RWPE1 (cell line): ENCODE data around the gene SDHA.
A peak's percentile ranks its signal among the peaks of the same experiment; 100 is the strongest.
"Not testable (repeated sequence)": the region's sequence is repeated elsewhere in the genome, so short reads cannot be mapped to it uniquely, and the experiment has no call there.

Source experiments
- CTCF ChIA-PET: fragments of 350-600 bp; sonication (Branson Sonifier 250); formaldehyde crosslinking; extraction: SDS; loops from one replicate; lab custom pipeline; 2021; lab: Yijun Ruan, JAX
- POLR2A ChIA-PET: fragments of 400-600 bp; formaldehyde crosslinking; extraction: SDS; loops from one replicate; lab custom pipeline; 2020; ENCODE audit warnings: antibody characterized with exemption; ENCODE audit not compliant: low non-redundant PET; lab: Yijun Ruan, JAX
- DNase-seq: peaks from one replicate; pipeline ENCODE4 v3.0.0; 2012; ENCODE audit warnings: low spot score
- H3K27ac ChIP-seq: fragments of 450-650 bp; 2 replicates; pipeline ENCODE4 v1.5.1; 2017
- CTCF ChIP-seq: fragments of 450-650 bp; conservative IDR thresholded peaks from 2 replicates; pipeline ENCODE4 v1.5.1; 2017; ENCODE audit warnings: low read depth, mild to moderate bottlenecking

The SDHA gene

GRCh38 chr5:267716-268115 lies 49.6 kb downstream of the SDHA start:
- TF ChIP-seq CTCF: no peak
- POLR2A ChIA-PET: no interaction called here
- CTCF ChIA-PET: no interaction called here
- no peak overlapping the region for H3K27ac ChIP-seq
- DNase-seq: no peak

GRCh38 chr5:270340-270739 lies 52.2 kb downstream of the SDHA start:
- ChIA-PET CTCF (no interaction called here), POLR2A (no interaction called here)
- no peak for DNase-seq
- no peak for TF ChIP-seq CTCF
- peak overlapping the region; percentile 84 for H3K27ac ChIP-seq

- DNase-seq, POLR2A ChIA-PET, CTCF ChIA-PET: not testable (repeated sequence)
- H3K27ac ChIP-seq: peak overlapping the region; percentile 84
These were observed 53.7 kb downstream of the SDHA start for GRCh38 chr5:271828-272167.

- DNase-seq, CTCF ChIA-PET, POLR2A ChIA-PET, H3K27ac ChIP-seq: not testable (repeated sequence)
These were observed 55.0 kb downstream of the SDHA start for GRCh38 chr5:273091-273490.

- CTCF ChIA-PET, DNase-seq, H3K27ac ChIP-seq, POLR2A ChIA-PET: not testable (repeated sequence)
These were observed 55.4 kb downstream of the SDHA start for GRCh38 chr5:273491-273890.

GRCh38 chr5:274346-274745 lies 56.2 kb downstream of the SDHA start:
- H3K27ac ChIP-seq, DNase-seq, POLR2A ChIA-PET, CTCF ChIA-PET: not testable (repeated sequence)

- TF ChIP-seq CTCF: no peak
- ChIA-PET CTCF (no interaction called here), POLR2A (no interaction called here)
- no peak overlapping the region for H3K27ac ChIP-seq
- no peak for DNase-seq
These were observed 60.5 kb downstream of the SDHA start for GRCh38 chr5:278646-279045.

- CTCF ChIA-PET, POLR2A ChIA-PET, H3K27ac ChIP-seq, DNase-seq: not testable (repeated sequence)
These were observed 61.0 kb downstream of the SDHA start for GRCh38 chr5:279051-279665.

- H3K27ac ChIP-seq: no peak overlapping the region
- no peak for TF ChIP-seq CTCF
- ChIA-PET POLR2A (interaction anchor here (0.5 to 0.9 kb wide), 2 partner anchors 15 to 30 kb away, joined by 3 read pairs; partner anchors contain the start of gene PDCD6), CTCF (interaction anchor here (0.7 kb wide), 1 partner anchor 90 kb away, joined by 7 read pairs; no protein-coding TSS in a partner anchor)
- DNase-seq: no peak
These were observed 68.0 kb downstream of the SDHA start for GRCh38 chr5:285991-286557.

- H3K27ac ChIP-seq, CTCF ChIA-PET, DNase-seq, POLR2A ChIA-PET: not testable (repeated sequence)
These were observed 72.1 kb downstream of the SDHA start for GRCh38 chr5:290200-290599.

GRCh38 chr5:291345-291744 lies 73.2 kb downstream of the SDHA start:
- CTCF ChIA-PET, POLR2A ChIA-PET: not testable (repeated sequence)

GRCh38 chr5:294788-295187 lies 76.7 kb downstream of the SDHA start:
- POLR2A ChIA-PET, CTCF ChIA-PET, H3K27ac ChIP-seq, DNase-seq: not testable (repeated sequence)

More at GRCh38 chr5:291345-291744, 73.2 kb downstream of the SDHA start:
- DNase-seq, H3K27ac ChIP-seq: not testable (repeated sequence)

GRCh38 chr5:296207-296606 lies 78.1 kb downstream of the SDHA start:
- H3K27ac ChIP-seq, POLR2A ChIA-PET, DNase-seq, CTCF ChIA-PET: not testable (repeated sequence)
